SK-N-MC (cell line): Measurements from ENCODE around the gene SLC4A11.

Experiments
- EZH2 ChIP-seq: fragments of 200-600 bp; sonication (generic); IDR thresholded peaks from one replicate; pipeline ENCODE4 v1.6.1; 2017; ENCODE audit warnings: antibody characterized with exemption
- POLR2AphosphoS5 ChIP-seq: IDR thresholded peaks from 2 replicates; pipeline ENCODE4 v1.6.1; 2012; ENCODE audit warnings: mild to moderate bottlenecking, low read depth, low read length, borderline replicate concordance

- no peak for TF ChIP-seq POLR2AphosphoS5
- TF ChIP-seq EZH2: no peak
Measured at GRCh38 chr20:3199206-3199605, 39.8 kb downstream of the SLC4A11 start.
